Amygdala (tissue), 56 donors: ENCODE measurements around the gene SLC43A2.
"Not testable (repeated sequence)": the region's sequence is repeated elsewhere in the genome, so short reads cannot be mapped to it uniquely, and the experiment has no call there.

ENCODE experiments used
- DNase-seq, 56 donors: peaks; one replicate each; lab custom pipeline; 2025; lab: John Stamatoyannopoulos, UW

Gene SLC43A2

GRCh38 chr17:1592751-1593629 is 35.6 kb downstream of the SLC43A2 start:
- peak in 1 of 56 donors; percentile 16 for DNase-seq

DNA sequence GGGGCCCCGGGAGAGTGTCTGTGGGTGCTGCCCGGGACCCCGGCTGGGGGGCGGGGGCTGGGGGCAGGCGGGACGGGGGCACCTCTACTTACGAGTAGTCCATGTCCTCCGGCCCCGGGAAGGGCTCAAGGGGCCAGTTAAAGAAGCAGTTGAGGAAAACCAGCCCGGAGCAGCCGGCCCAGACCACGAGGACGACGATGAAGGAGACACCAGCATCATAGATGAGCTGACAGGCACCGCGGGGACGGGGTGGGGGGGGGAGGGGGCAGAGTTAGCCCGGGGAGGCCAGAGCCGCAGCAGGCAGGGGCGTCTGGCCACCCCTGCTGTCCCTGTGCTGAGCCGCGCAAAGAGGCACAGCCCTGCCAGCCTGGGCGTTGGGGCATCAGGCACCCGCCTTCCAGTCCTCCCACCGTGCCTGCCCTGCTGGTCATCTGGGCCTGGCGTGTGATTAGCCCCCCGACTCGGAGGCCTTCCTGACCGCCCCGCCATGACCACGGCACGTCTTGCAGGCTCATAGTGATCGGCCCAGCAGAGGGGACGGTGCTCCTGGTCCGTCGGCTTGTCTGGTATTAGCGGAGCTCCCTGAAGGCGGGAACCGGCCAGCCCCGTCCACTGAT is 37.1 kb downstream of the SLC43A2 start:
- DNase-seq, result no peak

GRCh38 chr17:1590747-1591473 is 37.7 kb downstream of the SLC43A2 start:
- no peak for DNase-seq

GRCh38 chr17:1590029-1590746 is 38.4 kb downstream of the SLC43A2 start:
- peak in 6 of 56 donors; percentile 11 to 53 (median 30) for DNase-seq

GRCh38 chr17:1588821-1589585 is 39.6 kb downstream of the SLC43A2 start:
- no peak for DNase-seq

DNA sequence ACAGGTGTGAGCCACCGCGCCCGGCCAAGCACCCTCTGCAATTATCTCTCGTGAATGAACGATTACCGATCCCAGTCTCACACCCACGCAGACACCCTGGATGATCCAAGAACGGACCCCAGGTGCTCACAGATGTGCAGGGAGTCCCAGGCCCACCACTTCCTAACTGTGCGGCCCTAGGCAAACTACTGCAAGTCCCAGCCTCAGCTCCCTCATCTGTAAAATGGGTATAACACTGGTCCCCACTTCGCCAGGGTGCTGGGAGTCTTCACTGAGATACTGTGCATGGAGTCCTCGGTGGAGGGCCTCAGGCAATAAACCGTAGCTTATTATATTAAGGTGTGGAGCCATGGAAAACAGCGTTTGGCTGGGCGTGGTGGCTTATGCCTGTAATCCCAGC is 44.5 kb downstream of the SLC43A2 start:
- DNase-seq, result no peak

DNA sequence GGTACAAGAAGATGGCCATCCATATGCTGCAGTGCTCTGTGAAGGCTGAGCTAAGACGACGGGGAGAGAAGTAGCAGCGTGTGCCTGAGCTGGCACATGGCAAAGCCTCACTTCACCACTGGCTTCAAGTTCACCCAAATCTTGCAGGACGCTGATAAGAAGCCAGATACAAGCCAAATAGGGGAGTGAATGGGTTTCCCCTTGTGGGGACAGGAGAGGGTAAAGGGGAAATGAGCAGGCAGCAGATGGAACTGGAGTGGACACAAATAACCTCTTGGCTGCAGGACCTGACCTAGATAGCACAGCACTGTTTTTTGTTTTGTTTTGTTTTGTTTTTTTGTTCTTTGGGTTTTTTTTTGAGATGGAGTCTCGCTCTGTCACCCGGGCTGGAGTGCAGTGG is 45.1 kb downstream of the SLC43A2 start:
- no peak for DNase-seq

DNA sequence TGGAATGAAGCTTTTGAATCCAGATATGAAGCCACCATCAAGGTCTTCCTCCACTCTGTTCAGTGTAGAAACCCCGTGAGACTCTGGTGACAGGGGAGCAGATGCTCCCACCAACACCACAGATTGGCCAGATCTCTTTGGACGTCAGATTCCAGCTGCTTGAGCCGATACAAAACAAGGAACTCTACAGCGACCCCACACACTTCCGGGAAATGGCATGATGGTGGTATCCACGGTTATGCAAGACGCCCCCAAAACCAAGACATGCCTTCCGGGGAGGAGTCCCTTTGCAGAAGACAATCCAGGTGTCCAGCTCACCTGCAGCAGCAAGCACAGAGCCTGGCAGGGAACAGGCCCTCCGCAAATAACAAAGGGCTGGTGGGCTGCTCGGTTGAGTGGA is 46.3 kb downstream of the SLC43A2 start:
- no peak for DNase-seq

GRCh38 chr17:1580979-1581676 is 47.5 kb downstream of the SLC43A2 start:
- DNase-seq, result peak in 1 of 56 donors; percentile 39

DNA sequence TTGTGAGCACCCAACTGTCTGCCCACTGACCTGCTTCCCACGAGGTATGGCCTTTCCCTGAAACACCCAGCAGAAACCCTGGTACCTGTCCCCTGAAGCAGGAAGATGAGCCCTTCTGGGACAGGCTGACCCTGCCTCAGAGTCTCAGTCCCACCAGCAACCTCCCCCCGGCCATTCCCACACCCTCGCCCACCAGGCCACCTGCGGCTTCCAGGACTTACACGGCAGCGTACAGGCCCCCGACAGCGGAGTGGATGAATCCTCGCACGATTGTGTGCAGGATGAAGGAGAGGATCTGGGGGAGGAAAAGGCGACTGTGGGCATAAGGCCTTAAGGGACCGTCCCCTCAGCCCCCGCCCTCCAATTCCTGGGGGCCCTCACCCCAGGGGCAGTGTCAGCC is 50.6 kb downstream of the SLC43A2 start:
- DNase-seq, result no peak

DNA sequence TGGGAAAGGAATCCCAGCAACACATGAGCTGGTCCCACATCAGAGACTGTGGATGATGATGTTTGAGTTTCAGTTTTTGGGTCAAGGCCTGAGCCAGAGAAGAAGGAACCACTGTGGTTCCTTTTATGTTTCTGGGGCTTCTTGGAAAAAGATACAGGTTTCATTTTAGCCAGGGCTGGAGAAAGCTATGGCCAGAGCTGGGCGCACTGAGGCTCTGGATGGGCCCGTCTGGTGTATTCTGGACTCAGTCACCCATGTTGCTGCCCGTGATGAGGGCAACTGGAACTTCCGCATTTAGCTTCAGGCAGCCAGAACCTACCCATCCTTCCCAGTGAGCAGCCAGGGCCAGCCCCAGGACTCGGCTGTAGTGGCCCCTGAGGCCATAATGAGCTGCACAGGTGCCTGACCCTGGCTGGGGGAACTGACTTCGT is 51.0 kb downstream of the SLC43A2 start:
- DNase-seq, result peak in 2 of 56 donors; percentile 13 to 30

DNA sequence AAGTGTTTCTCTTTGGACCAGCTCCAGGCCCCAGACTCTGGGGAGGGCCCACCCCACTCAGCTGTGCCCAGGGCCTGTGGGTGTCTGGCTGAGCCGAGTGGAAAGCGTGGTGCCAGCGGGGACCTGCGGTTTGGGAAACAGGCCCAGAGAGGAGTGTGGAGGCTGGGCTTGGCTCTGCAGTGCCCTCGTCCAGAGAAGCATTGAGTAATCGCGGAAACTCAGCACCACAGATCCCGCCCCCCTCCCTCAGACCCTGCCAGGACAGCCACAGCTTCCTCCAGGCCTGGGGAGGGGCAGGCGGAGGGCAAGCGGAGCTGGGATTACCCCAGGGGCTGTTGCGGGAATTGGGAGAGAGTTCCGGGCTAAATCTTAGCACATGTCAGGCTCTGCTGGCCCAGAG is 51.5 kb downstream of the SLC43A2 start:
- DNase-seq, result peak in 54 of 56 donors; percentile 8 to 85 (median 70)

- no peak for DNase-seq
Measured at GRCh38 chr17:1576500-1576899, 52.1 kb downstream of the SLC43A2 start.

- peak in 2 of 56 donors; percentile 32 to 66 for DNase-seq
Measured at GRCh38 chr17:1574697-1575471, 53.8 kb downstream of the SLC43A2 start.

DNA sequence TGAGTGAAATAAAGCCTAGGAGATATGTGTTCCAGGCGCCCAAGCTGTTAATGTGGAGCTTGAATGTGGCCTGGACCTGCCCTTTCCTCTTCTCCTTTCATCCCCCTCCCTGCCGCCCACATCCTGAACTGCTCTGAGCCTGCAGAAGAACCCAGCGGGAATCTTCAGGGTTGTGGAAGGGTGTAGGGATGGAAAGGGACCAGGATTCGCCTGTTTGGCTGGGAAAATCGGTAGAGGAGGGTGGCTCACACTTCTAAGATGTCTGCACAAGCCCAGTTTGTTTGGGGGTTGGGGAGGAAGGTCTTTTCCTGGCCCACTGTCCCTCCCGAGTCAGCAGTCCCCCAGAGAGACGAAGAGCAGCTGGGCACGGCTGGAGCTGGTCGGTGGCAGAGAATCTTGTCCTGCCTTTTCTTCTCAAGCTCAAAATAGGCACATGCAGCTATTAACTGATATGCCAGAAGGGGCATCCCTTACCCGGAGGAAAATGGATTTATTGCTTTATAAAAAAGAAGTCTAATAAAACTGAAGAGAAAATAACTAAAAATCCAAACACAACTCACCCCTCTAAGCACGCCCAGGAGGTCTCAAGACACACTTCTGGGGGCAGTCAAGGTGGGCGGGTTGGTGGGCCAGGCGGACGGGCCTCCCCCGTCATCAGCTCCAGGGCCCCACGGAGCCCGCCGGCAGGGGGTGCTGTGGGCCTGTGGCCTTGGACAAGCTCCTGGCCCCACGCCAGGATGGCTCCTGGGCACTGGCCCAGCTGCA is 54.5 kb downstream of the SLC43A2 start:
- DNase-seq, result peak in 47 of 56 donors; percentile 12 to 90 (median 60)

DNA sequence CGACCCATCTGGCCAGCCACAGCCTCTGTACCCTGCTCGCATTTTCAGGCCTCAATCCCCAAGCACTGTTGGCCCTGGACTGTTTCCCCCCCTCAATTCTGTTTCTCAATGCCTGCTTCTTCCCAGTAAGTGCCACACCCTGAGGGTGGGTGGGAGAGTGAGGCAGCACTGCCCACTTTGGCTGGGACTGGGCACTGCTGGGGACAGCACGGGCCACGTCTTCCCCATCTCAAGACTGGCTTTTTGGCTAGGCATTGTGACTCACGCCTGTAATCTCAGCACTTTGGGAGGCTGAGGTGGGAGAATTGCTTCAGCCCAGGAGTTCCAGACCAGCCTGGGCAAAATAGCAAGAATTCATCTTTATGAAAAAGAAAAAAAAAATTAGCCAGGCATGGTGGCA is 56.0 kb downstream of the SLC43A2 start:
- DNase-seq, result not testable (repeated sequence)

DNA sequence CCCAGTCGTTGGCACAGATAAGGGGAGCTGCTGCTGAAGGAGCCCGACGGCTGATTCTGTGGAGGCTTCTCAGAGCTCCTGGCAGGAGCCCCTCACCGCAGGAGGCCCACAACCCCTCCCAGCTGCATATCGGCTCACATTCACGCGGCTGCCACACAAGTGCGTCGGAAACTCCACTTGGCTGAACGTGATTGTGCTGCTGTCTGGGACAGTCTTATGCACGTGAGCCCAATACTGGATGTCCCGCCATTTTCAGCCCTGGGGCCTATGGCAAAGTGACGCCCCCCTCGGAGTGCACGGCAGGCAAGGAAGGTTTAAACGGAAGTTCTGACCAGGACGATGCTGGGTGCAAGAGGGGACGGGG is 57.3 kb downstream of the SLC43A2 start:
- DNase-seq, result no peak
